Vagina (tissue), 2 donors: ENCODE measurements around the gene UTP14A.

ENCODE experiments used
- CTCF ChIP-seq, 3 experiments: fragments of 450-650 bp in 2 of 3; fragments of 200-600 bp in 1 of 3; sonication (generic) in 1 of 3; IDR thresholded peaks; one replicate each; pipeline ENCODE4 v1.5.1; 2017 to 2019; ENCODE audit warnings: antibody characterized with exemption in 3 of 3, mild to moderate bottlenecking in 2 of 3, moderate library complexity in 2 of 3
- POLR2A ChIP-seq, 2 donors: fragments of 450-650 bp; IDR thresholded peaks; one replicate each; pipeline ENCODE4 v1.6.1; 2017; ENCODE audit warnings: antibody characterized with exemption in 2 of 2, mild to moderate bottlenecking in 2 of 2, moderate library complexity in 2 of 2
- POLR2AphosphoS5 ChIP-seq, 2 donors: sonication (generic); formaldehyde crosslinking; IDR thresholded peaks; one replicate each; pipeline ENCODE4 v1.9.0; 2017; ENCODE audit warnings: antibody characterized with exemption in 2 of 2, mild to moderate bottlenecking in 2 of 2, low read depth in 1 of 2; ENCODE audit not compliant: insufficient read depth in 1 of 2

GRCh38 chrX:129939986-129940385 is 34.0 kb downstream of the UTP14A start:
- TF ChIP-seq POLR2AphosphoS5 (IDR thresholded peaks at IDR 0.05; ENCODE audit: insufficient read depth in 1 of 2, low read depth in 1 of 2) (no peak), CTCF (IDR thresholded peaks at IDR 0.05) (no peak), POLR2A (IDR thresholded peaks at IDR 0.05) (no peak)
